SIG-M5 (cell line): ENCODE data around the gene BSPRY.
A peak's percentile ranks its signal among the peaks of the same experiment; 100 is the strongest.

Source experiments
- DNase-seq: peaks from one replicate; lab custom pipeline; 2025; lab: John Stamatoyannopoulos, UW

The BSPRY gene

GRCh38 chr9:113349445-113350094 lies at the start of gene BSPRY:
Gene BSPRY (plus strand): TSS chr9:113349541. CDS start chr9:113349580, 39 bp downstream.
- no peak for DNase-seq

DNA sequence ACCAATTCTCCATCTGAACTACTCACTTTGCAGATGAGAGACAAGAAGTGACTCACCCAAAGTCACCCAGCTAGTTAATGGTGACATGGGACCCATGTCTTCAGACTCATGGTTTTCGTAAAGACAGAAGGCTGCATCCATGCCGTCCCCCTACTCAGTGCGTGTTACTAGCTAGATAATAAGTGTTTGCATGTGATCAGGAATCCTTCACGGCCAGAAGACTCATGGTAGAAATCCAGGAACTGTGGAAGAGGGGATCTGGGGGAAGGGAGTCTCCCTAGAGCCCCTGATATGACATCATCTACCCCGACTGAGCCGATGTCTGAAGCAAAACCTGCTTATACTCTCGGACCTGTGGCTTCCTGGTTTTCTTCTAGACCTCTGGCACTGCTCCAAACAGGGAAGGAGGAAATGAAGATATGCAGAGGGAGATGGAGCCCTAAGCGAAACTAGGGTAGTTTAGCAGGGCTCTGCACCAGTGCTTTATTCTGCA lies 49.5 kb upstream of the BSPRY start:
- DNase-seq, result no peak

GRCh38 chr9:113301548-113301947 lies 47.8 kb upstream of the BSPRY start:
- no peak for DNase-seq

- DNase-seq, result no peak
These were observed 46.4 kb upstream of the BSPRY start, which contains the start of gene RNF183 for GRCh38 chr9:113302792-113303418. Gene RNF183 (minus strand): TSS chr9:113303376. CDS start chr9:113298184, 5,192 bp downstream.

GRCh38 chr9:113306566-113306965 lies 42.8 kb upstream of the BSPRY start:
- no peak for DNase-seq

DNA sequence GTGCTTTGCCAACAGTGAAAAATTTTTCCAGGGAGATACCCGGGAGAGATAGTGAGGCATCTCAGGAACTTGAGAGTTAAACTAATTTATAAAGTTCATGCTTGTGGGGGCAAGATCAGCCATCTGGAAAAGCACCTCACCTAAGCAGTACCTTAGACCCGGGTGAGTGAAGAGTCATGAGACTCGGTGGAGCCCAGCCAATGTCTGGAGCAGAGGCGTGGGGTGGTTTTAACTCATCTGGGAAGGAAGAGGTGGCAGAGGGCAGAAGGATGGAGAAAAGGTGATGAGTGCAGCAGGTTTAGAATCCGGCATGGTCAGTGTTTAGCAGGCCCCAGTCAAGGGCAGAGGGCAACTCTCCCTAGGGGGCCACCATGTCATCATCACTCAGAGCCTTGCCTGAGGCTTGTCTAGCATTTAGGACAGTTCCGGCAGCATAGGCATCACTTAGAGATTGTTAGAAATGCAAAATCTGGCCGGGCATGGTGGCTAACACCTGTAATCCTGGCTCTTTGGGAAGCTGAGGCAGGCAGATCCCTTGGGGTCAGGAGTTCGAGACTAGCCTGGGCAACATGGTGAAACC lies 41.9 kb upstream of the BSPRY start:
- DNase-seq, result no peak

- no peak for DNase-seq
These were observed 40.0 kb upstream of the BSPRY start for GRCh38 chr9:113309204-113309813.

DNA sequence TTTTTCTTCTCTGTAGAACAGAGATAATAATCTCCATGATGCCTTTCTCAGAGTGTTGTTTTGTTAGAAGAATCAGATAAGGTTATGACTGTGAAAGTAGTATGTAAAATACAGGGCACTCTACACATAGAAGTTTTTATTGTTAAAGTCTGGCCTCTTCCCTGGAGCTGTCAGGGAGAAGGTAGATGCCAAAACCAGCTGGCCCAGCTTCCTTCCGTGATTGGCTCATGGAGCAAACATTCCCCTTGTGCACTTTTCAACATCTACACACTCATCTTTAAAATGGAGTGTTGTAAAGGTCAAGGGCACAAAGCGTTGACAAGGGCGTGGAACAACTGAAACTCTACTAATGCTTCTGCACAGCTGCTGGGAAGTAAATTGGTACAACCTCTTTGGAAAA lies 38.8 kb upstream of the BSPRY start:
- no peak for DNase-seq

DNA sequence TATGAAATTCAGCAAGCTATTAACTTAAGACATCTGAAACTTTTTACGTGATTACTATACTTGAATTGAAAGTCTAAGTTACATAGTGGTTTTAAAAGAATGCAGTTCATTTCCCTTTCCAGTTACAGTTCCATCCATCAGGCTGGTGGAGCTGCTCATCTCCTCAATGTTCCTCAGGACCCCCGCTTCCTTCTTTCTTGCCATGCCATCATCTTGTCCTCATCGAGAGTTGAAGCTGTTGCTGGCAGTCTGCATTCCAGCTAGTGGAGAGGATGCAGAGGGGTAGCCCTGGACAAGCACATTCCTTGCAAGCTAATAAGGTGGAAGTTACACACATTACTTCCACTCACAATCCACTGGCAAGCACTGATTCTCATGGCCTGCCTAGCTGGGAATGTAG lies 37.4 kb upstream of the BSPRY start:
- no peak for DNase-seq

- no peak for DNase-seq
These were observed 36.1 kb upstream of the BSPRY start for GRCh38 chr9:113313261-113313660.

DNA sequence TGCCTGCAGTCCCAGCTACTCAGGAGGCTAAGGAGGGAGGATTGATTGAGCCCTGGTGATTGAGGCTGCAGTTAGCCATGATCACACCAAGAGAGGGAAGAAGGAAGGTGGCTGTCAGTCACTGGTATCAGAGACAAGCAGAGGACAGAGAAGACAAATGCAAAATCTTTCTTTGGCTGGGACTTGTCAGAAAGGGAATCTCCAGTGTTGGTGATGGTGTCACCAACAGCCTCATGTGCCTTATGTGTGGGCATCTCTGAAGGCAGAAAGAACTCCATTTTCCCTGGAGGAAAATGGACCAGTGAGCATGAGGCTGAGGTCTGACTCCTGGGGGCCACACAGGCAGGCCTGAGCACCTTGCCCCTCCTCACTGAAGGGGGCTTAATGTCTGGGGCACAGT lies 34.1 kb upstream of the BSPRY start:
- DNase-seq, result no peak

DNA sequence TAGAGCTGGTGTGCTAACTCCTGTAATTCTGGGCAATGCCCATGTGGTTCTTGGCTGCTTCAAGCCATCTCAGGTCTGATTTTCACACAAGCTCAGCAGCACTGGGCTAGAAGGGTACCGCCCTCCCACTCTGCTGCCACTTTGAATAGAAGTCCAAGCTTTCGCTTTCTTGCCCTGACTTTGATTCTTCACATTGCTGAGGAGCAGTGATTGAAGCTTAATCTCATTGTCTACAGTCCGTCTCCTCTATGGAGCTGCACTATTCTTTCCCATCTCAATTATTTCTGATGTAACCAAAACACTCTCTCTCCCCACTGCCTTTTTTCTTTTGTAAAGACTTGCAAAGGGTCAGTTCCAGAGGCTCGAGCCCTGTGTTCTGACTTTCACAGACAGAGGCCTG lies 33.3 kb upstream of the BSPRY start:
- DNase-seq, result no peak

DNA sequence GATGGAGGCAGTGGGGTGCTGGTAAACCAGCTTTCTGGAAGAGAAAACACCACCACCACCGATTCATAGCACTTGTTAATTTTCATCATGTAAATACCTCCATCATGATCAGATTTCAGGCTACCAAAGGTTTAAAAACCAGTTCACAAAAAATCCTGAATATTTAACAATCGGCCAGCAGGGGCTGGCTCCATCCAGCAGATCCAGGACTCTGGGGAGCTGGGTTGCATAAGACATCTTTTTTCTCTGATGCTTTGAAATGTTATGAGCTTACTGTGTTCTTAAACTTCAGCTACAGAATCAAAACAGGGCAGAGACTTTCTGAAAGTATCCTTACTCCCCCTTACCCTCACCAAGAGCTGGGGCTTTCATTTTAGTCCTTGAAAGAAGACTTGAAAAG lies 31.6 kb upstream of the BSPRY start:
- no peak for DNase-seq

DNA sequence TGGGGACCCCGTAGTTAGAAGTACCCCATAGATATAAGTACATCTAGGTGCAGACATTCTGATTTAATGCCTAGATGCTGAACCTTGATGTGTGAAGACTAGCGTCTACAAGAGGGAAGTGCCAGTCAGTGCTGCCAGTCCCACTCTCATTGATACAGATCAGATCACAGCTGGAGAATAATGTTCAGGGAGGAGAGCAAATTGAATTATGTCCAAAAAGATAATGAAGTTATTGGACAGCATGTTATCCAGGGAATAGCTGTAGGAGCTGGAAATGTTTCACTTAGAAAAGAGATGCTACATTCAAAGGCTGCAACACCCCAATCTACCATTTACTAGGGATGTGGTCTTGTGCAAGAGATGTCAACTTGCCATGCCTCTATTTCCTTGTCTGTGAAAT lies 30.3 kb upstream of the BSPRY start:
- no peak for DNase-seq

DNA sequence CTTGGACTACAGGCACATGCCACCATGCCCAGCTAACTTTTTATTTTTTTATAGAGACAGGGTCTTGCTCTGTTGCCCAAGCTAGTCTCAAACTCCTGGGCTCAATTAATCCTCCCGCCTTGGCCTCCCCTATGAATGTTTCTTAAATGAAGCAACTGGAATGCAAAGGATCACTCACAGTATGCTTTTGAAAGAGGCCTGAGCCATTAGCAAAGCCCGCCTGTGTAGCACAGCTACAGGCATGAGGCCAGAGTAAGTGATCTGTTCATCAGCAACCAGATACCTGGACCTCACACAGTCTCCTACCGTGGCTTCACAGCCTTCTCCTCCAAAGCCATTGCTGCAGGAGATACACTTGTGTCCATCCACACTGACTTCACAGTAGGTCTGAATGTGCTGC lies 29.3 kb upstream of the BSPRY start:
- DNase-seq, result no peak

DNA sequence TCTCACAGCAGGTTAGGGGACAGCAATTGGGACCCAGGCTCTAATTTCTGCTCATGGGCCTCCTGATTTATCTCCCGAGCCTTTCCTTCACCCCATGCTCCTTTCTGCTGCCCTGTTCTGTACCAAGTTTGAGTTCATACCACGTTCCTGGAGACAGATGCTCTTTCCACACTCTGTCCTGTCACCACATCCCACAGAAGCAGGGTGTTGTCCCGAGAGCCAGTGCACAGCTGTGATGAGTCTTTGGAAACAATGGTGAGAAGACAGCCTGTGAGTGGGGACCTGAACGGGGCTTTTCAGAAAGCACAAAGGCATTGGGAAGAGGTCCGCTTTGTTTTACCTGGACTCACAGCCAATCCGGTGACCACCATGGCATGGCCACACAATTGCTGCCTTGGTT lies 26.7 kb upstream of the BSPRY start:
- no peak for DNase-seq

GRCh38 chr9:113326230-113326629 lies 23.1 kb upstream of the BSPRY start:
- DNase-seq, result no peak

GRCh38 chr9:113328045-113328782 lies 21.1 kb upstream of the BSPRY start:
- DNase-seq, result no peak

DNA sequence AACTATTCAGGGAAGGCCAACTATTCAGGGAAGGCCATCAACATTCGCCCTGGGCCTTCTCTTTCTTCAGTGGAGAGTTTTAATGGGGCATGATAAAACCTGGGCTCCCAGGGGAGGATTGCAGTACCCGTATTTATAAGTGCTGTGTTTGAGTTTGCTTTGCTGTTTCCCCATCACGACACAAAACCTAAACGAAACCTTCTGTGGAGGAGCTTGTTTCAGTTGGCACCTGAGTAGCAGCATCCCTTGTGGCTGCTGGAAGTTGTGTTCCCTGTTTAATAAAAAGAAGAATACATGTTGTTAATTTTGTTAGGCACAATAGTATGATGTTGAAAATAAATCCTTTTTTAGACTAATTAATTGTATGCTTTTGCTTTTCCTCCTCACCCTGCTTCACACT lies 17.6 kb upstream of the BSPRY start:
- DNase-seq, result no peak

- DNase-seq, result no peak
These were observed 11.6 kb upstream of the BSPRY start for GRCh38 chr9:113337714-113338113.

DNA sequence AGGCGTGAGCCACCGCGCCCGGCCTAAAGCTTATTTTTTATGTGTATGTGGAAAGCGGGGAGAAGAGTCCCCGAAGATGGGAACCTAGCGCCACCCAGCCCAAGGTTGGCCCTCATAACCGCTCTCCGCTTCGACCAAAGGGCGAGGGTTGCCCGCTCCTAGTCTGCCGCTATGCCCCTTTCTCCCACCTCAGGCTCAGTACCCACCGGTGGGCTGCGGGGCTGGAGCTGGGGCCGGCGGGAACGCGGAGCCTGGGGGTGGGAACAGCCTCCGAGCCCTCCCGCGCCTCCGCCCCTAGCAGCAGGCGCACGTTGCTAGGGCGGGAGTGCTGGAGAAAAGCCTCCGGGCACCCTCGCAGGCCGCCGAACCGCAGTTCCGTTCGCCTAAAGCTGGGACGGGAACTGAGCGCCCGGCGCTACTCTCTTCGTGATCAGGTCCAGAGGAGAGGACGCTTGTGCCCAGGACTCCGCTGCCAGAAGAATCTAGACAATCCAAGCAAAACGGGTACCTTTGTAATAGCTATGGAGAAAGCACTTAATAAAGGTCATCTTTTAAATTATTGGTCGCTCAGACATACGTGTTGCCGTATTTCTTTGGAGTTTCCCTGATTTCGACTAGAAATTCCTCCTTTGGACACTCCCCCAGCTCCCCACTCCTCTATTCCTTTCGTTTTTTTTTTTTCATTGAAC lies 9.2 kb upstream of the BSPRY start, which contains the start of gene WDR31:
TSS of gene WDR31 (minus strand) at position 265 of the 689 bp plus-strand sequence. CDS start 8,253 bp downstream, outside the sequence.
- DNase-seq, result peak; percentile 18
